Measurements from ENCODE around the gene TIMM13.

The TIMM13 gene

GRCh38 chr19:2380567-2380966, 46.8 kb downstream of the TIMM13 start:
- no peak for TF ChIP-seq CTCF (IDR thresholded peaks at IDR 0.05; ENCODE audit: low read depth, low read length)
- no peak for DNase-seq (ENCODE audit: extremely low read depth, low read depth)

- no peak for DNase-seq (ENCODE audit: extremely low read depth, low read depth)
- TF ChIP-seq CTCF (IDR thresholded peaks at IDR 0.05; ENCODE audit: low read depth, low read length) = no peak
Measured at GRCh38 chr19:2376784-2377519, 50.4 kb downstream of the TIMM13 start.

Data from AG09319 (cell line).